Vagina (tissue), 2 donors: Measurements from ENCODE around the gene IL16. TPM values are rescaled to one million over a fixed set of nuclear protein-coding genes. Genes with fewer than 3 reads are reported as not detected.

ENCODE experiments used
- DNase-seq, 2 donors: peaks; one replicate each; pipeline ENCODE4 v3.0.0-alpha.2; 2017; ENCODE audit errors: extremely low spot score in 2 of 2
- H3K27ac ChIP-seq: fragments of 200-600 bp; sonication (generic); one replicate; pipeline ENCODE4 v1.5.1; 2019
- H3K27me3 ChIP-seq: fragments of 200-600 bp; sonication (generic); one replicate; pipeline ENCODE4 v1.5.1; 2019
- H3K36me3 ChIP-seq, 2 donors: fragments of 200-600 bp; sonication (generic); one replicate each; pipeline ENCODE4 v1.5.1; 2017 to 2019
- H3K4me1 ChIP-seq: fragments of 200-600 bp; sonication (generic); one replicate; pipeline ENCODE4 v1.5.1; 2019
- H3K4me3 ChIP-seq, 2 donors: fragments of 200-600 bp; sonication (generic); 1 replicate in 1 of 2; 2 replicates in 1 of 2; pipeline ENCODE4 v1.5.1; 2016 to 2019
- H3K9me3 ChIP-seq: fragments of 200-600 bp; sonication (generic); one replicate; pipeline ENCODE4 v1.5.1; 2019
- CTCF ChIP-seq, 3 experiments: fragments of 450-650 bp in 2 of 3; fragments of 200-600 bp in 1 of 3; sonication (generic) in 1 of 3; IDR thresholded peaks; one replicate each; pipeline ENCODE4 v1.5.1; 2017 to 2019; ENCODE audit warnings: antibody characterized with exemption in 3 of 3, mild to moderate bottlenecking in 2 of 3, moderate library complexity in 2 of 3
- POLR2A ChIP-seq, 2 donors: fragments of 450-650 bp; IDR thresholded peaks; one replicate each; pipeline ENCODE4 v1.6.1; 2017; ENCODE audit warnings: antibody characterized with exemption in 2 of 2, mild to moderate bottlenecking in 2 of 2, moderate library complexity in 2 of 2
- POLR2AphosphoS5 ChIP-seq, 2 donors: sonication (generic); formaldehyde crosslinking; IDR thresholded peaks; one replicate each; pipeline ENCODE4 v1.9.0; 2017; ENCODE audit warnings: antibody characterized with exemption in 2 of 2, mild to moderate bottlenecking in 2 of 2, low read depth in 1 of 2; ENCODE audit not compliant: insufficient read depth in 1 of 2
- intact Hi-C: fragments of 100-400 bp; cut with DNase I; formaldehyde crosslinking; loops from one replicate; pipeline ENCODE4 v1.15.1; 2023
- total RNA-seq: library from RNA; depleted of rRNA; stranded (reverse); fragments of >200 nt; gene quantifications from one replicate; pipeline ENCODE4 v1.2.3, GENCODE V29; 2016

Gene IL16
- total RNA-seq, 1 donor from 2014 or later = 19.9 TPM

- intact Hi-C loops = no loop called here
- peak in 1 of 2 donors; percentile 97 for DNase-seq
- Histone ChIP-seq H3K9me3 (no peaks in the 10 kb centered on the region), H3K27ac (peak overlapping the region; percentile 83), H3K27me3 (no peaks in the 10 kb centered on the region), H3K4me3 (no peak overlapping the region), H3K4me1 (peaks cover 31% of the 10 kb centered on the region), H3K36me3 (peaks cover 0 to 45% of the 10 kb centered on the region in 2 donors)
- TF ChIP-seq CTCF (IDR thresholded peaks at IDR 0.05) (no peak), POLR2AphosphoS5 (IDR thresholded peaks at IDR 0.05; ENCODE audit: insufficient read depth in 1 of 2, low read depth in 1 of 2) (peak; percentile 83 to 93), POLR2A (IDR thresholded peaks at IDR 0.05) (no peak)
Observed at GRCh38 chr15:81312790-81313543, 116.3 kb downstream of the IL16 start.

GRCh38 chr15:81313686-81314085 is 117.0 kb downstream of the IL16 start:
- peaks cover 0 to 47% of the 10 kb centered on the region in 2 donors for H3K36me3 ChIP-seq
- H3K27ac ChIP-seq = peak overlapping the region; percentile 83
- peaks cover 31% of the 10 kb centered on the region for H3K4me1 ChIP-seq
- TF ChIP-seq POLR2AphosphoS5 (IDR thresholded peaks at IDR 0.05; ENCODE audit: insufficient read depth in 1 of 2, low read depth in 1 of 2) = no peak
- TF ChIP-seq CTCF (IDR thresholded peaks at IDR 0.05) = no peak
- no peak for TF ChIP-seq POLR2A (IDR thresholded peaks at IDR 0.05)
- no peaks in the 10 kb centered on the region for H3K9me3 ChIP-seq
- no peak overlapping the region for H3K4me3 ChIP-seq
- intact Hi-C loops = no loop called here
- no peaks in the 10 kb centered on the region for H3K27me3 ChIP-seq
- DNase-seq = no peak

GRCh38 chr15:81314378-81314777 is 117.7 kb downstream of the IL16 start:
- no peak for DNase-seq
- peaks cover 31% of the 10 kb centered on the region for H3K4me1 ChIP-seq
- H3K27me3 ChIP-seq = no peaks in the 10 kb centered on the region
- intact Hi-C loops = no loop called here
- H3K4me3 ChIP-seq = no peak overlapping the region
- H3K36me3 ChIP-seq = peaks cover 0 to 45% of the 10 kb centered on the region in 2 donors
- no peaks in the 10 kb centered on the region for H3K9me3 ChIP-seq
- TF ChIP-seq POLR2A (IDR thresholded peaks at IDR 0.05) = no peak
- TF ChIP-seq CTCF (IDR thresholded peaks at IDR 0.05) = no peak
- TF ChIP-seq POLR2AphosphoS5 (IDR thresholded peaks at IDR 0.05; ENCODE audit: insufficient read depth in 1 of 2, low read depth in 1 of 2) = no peak
- H3K27ac ChIP-seq = peak overlapping the region; percentile 83

GRCh38 chr15:81315452-81316175 is 118.9 kb downstream of the IL16 start:
- DNase-seq = no peak
- Histone ChIP-seq H3K4me3 (no peak overlapping the region), H3K36me3 (peaks cover 0 to 52% of the 10 kb centered on the region in 2 donors), H3K27me3 (no peaks in the 10 kb centered on the region), H3K9me3 (no peaks in the 10 kb centered on the region), H3K27ac (peak overlapping the region; percentile 54), H3K4me1 (peaks cover 31% of the 10 kb centered on the region)
- intact Hi-C loops = no loop called here
- TF ChIP-seq CTCF (IDR thresholded peaks at IDR 0.05) = no peak
- no peak for TF ChIP-seq POLR2AphosphoS5 (IDR thresholded peaks at IDR 0.05; ENCODE audit: insufficient read depth in 1 of 2, low read depth in 1 of 2)
- TF ChIP-seq POLR2A (IDR thresholded peaks at IDR 0.05) = no peak
